ENCODE data around the gene TTC23.

The TTC23 gene

GRCh38 chr15:99140590-99140989, 108.8 kb downstream of the TTC23 start:
- DNase-seq (ENCODE audit: low read depth in 1 of 2, low spot score in 1 of 2), result no peak

GRCh38 chr15:99139276-99139675, 110.1 kb downstream of the TTC23 start:
- no peak for DNase-seq (ENCODE audit: low read depth in 1 of 2, low spot score in 1 of 2)

GRCh38 chr15:99138491-99138982, 110.8 kb downstream of the TTC23 start:
- no peak for DNase-seq (ENCODE audit: low read depth in 1 of 2, low spot score in 1 of 2)

- no peak for DNase-seq (ENCODE audit: low read depth in 1 of 2, low spot score in 1 of 2)
Measured at GRCh38 chr15:99137877-99138276, 111.5 kb downstream of the TTC23 start.

GRCh38 chr15:99137111-99137546, 112.3 kb downstream of the TTC23 start:
- no peak for DNase-seq (ENCODE audit: low read depth in 1 of 2, low spot score in 1 of 2)

- DNase-seq (ENCODE audit: low read depth in 1 of 2, low spot score in 1 of 2), result no peak
Measured at GRCh38 chr15:99135194-99135593, 114.2 kb downstream of the TTC23 start.

GRCh38 chr15:99134317-99134821, 115.0 kb downstream of the TTC23 start:
- DNase-seq (ENCODE audit: low read depth in 1 of 2, low spot score in 1 of 2), result no peak

GRCh38 chr15:99132634-99133287, 116.6 kb downstream of the TTC23 start:
- no peak for DNase-seq (ENCODE audit: low read depth in 1 of 2, low spot score in 1 of 2)

- no peak for DNase-seq (ENCODE audit: low read depth in 1 of 2, low spot score in 1 of 2)
Measured at GRCh38 chr15:99132122-99132521, 117.3 kb downstream of the TTC23 start.

GRCh38 chr15:99131441-99132023, 117.8 kb downstream of the TTC23 start:
- no peak for DNase-seq (ENCODE audit: low read depth in 1 of 2, low spot score in 1 of 2)

- no peak for DNase-seq (ENCODE audit: low read depth in 1 of 2, low spot score in 1 of 2)
Measured at GRCh38 chr15:99130765-99131440, 118.5 kb downstream of the TTC23 start.

GRCh38 chr15:99130314-99130713, 119.1 kb downstream of the TTC23 start:
- no peak for DNase-seq (ENCODE audit: low read depth in 1 of 2, low spot score in 1 of 2)

- DNase-seq (ENCODE audit: low read depth in 1 of 2, low spot score in 1 of 2), result no peak
Measured at GRCh38 chr15:99129644-99130043, 119.7 kb downstream of the TTC23 start.

- no peak for DNase-seq (ENCODE audit: low read depth in 1 of 2, low spot score in 1 of 2)
Measured at GRCh38 chr15:99128411-99128810, 121.0 kb downstream of the TTC23 start.

- no peak for DNase-seq (ENCODE audit: low read depth in 1 of 2, low spot score in 1 of 2)
Measured at GRCh38 chr15:99127773-99128172, 121.6 kb downstream of the TTC23 start.

GRCh38 chr15:99126930-99127329, 122.5 kb downstream of the TTC23 start:
- no peak for DNase-seq (ENCODE audit: low read depth in 1 of 2, low spot score in 1 of 2)

- DNase-seq (ENCODE audit: low read depth in 1 of 2, low spot score in 1 of 2), result no peak
Measured at GRCh38 chr15:99126131-99126588, 123.2 kb downstream of the TTC23 start.

- no peak for DNase-seq (ENCODE audit: low read depth in 1 of 2, low spot score in 1 of 2)
Measured at GRCh38 chr15:99125061-99125891, 124.1 kb downstream of the TTC23 start.

- no peak for DNase-seq (ENCODE audit: low read depth in 1 of 2, low spot score in 1 of 2)
Measured at GRCh38 chr15:99124641-99125040, 124.7 kb downstream of the TTC23 start.

- no peak for DNase-seq (ENCODE audit: low read depth in 1 of 2, low spot score in 1 of 2)
Measured at GRCh38 chr15:99123713-99124451, 125.5 kb downstream of the TTC23 start.

Measured in stimulated activated CD4-positive, alpha-beta T cell treated with anti-CD3 and anti-CD28 coated beads, Interleukin-15, amount 100 ng/mL, for 1 hour (primary cell).